BE2C (cell line): ENCODE measurements around the gene INSIG1.

Experiments
- DNase-seq: peaks from one replicate; pipeline ENCODE4 v3.0.0-alpha.2; 2020
- H3K27me3 ChIP-seq: fragments of 250-450 bp; sonication (Bioruptor Pico); 2 replicates; pipeline ENCODE4 v1.5.1; 2020; ENCODE audit warnings: mild to moderate bottlenecking
- H3K36me3 ChIP-seq: fragments of 250-450 bp; sonication (Bioruptor Pico); 2 replicates; pipeline ENCODE4 v1.5.1; 2020; ENCODE audit warnings: mild to moderate bottlenecking
- H3K4me1 ChIP-seq: fragments of 250-450 bp; sonication (Bioruptor Pico); 2 replicates; pipeline ENCODE4 v1.5.1; 2020
- H3K4me3 ChIP-seq: 2 replicates; pipeline ENCODE4 v1.5.1; 2011; ENCODE audit warnings: low read depth, low read length
- H3K9me3 ChIP-seq: fragments of 250-450 bp; sonication (Bioruptor Pico); 2 replicates; pipeline ENCODE4 v1.5.1; 2020
- TF ChIP-seq, protein P1 (sequence below): IDR thresholded peaks from 2 replicates; pipeline ENCODE4 v1.5.1; 2012; ENCODE audit warnings: mild to moderate bottlenecking, low read depth, low read length

Gene INSIG1

DNA sequence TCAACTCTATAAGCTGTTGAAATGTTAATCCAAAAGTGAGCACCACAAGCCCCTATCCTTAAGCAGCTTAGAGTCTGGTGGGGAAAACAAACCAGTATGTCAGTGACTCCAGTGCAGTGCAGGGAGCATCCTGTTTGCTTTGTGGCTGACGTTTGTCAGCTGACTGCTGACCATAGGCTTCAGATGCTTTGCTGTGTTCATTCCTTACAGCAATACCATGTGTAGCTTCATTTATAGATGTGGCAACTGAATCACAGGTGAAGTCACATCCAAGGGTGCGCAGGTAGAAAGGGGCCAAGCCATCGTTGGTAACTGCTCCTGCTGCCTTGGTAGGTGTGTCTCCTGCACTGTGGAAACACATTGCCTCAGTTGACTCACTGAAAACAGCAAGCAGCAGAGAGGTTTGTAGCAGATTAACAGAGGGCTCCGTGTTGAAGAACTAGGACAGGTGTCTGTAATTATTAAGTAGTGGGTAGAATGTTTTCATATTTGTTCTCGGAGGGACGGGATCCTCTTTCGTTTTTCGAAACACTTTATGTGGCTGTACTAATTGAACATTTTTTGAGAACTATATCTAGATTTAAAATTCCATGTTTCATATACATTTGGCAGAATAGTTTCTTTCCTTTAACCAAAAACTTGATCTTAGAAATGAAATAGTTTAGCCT is 2.0 kb downstream of the INSIG1 start:
- DNase-seq: no peak
- peaks cover 43% of the 10 kb centered on the region for H3K36me3 ChIP-seq
- peak overlapping the region; percentile 84 for H3K4me3 ChIP-seq
- H3K4me1 ChIP-seq: peaks cover 5% of the 10 kb centered on the region; the same call in 1 of the 2 replicates
- TF ChIP-seq, protein P1, sequence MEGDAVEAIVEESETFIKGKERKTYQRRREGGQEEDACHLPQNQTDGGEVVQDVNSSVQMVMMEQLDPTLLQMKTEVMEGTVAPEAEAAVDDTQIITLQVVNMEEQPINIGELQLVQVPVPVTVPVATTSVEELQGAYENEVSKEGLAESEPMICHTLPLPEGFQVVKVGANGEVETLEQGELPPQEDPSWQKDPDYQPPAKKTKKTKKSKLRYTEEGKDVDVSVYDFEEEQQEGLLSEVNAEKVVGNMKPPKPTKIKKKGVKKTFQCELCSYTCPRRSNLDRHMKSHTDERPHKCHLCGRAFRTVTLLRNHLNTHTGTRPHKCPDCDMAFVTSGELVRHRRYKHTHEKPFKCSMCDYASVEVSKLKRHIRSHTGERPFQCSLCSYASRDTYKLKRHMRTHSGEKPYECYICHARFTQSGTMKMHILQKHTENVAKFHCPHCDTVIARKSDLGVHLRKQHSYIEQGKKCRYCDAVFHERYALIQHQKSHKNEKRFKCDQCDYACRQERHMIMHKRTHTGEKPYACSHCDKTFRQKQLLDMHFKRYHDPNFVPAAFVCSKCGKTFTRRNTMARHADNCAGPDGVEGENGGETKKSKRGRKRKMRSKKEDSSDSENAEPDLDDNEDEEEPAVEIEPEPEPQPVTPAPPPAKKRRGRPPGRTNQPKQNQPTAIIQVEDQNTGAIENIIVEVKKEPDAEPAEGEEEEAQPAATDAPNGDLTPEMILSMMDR: no peak
- no peaks in the 10 kb centered on the region for H3K27me3 ChIP-seq
- no peaks in the 10 kb centered on the region for H3K9me3 ChIP-seq

DNA sequence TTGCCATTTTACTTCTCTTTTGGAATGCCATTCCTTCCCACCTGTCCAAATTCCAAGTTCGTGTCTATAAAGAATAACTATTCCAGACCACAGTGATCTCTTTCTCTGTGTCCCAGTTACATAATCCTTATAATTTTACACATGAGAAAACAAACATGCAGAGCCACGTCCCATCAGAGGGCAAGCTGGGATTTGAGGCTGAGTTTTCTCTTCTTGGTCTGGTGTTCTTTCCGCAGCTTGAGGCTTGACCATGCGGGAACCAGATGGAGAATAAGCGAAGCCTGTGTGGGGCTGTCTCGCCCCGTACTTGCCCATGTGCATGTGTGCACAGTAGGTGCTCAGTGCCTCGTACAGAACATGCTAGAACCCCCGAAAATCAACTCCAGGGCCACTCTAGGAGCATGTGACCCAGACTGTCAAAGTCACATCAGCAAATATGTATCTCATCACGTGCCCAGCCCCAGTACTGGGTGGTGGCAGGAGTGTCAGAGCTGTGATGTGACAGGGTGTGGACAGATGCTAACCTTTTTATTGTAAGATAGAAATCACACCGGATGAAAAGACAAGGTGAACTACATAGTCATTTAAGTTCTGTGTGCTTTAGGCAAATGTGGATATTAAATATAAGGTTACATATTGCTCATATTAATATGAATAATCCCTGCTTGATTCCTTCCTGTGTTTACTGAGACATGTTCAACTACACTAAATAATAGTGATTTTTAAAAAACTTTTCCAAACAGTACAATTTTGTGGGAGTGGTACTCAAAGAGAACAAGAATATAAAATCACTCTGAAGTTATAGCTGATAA is 3.2 kb downstream of the INSIG1 start:
- no peak for DNase-seq
- peaks cover 51% of the 10 kb centered on the region for H3K36me3 ChIP-seq

DNA sequence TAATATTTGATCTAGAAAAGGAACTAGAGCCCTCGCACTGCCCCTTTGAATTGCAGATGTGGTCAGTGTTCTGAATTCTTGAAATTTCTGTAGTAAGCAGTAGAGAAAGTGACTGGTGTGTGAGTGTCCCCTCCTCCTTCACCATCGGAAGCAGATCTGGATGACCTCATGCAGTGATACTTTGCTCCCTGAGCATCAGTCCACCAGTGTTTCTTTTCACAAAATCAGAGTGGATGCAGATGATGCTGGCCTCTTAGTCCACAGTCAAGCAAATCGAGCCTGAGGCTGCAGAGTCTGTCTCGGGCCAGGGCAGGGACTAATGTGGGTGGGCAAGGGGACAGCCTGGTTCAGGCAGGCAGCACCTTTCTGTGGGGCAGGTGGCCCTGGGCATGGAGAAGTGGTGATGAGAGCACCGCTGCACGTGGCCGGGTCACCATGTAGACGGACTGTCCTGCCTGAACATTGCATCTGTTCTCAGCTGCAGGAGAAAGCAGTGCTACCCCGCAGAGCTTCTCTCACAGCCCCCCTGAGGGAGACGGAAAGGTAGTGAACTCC is 5.4 kb downstream of the INSIG1 start:
- TF ChIP-seq, protein P1: no peak
- DNase-seq: no peak
- no peaks in the 10 kb centered on the region for H3K27me3 ChIP-seq
- H3K9me3 ChIP-seq: no peaks in the 10 kb centered on the region
- peaks cover 5% of the 10 kb centered on the region; the same call in 1 of the 2 replicates for H3K4me1 ChIP-seq
- peaks cover 70% of the 10 kb centered on the region for H3K36me3 ChIP-seq
- H3K4me3 ChIP-seq: no peak overlapping the region

More for the DNA sequence above, 3.2 kb downstream of the INSIG1 start:
- Histone ChIP-seq H3K27me3 (no peaks in the 10 kb centered on the region), H3K4me3 (peak overlapping the region; percentile 21), H3K9me3 (no peaks in the 10 kb centered on the region), H3K4me1 (peaks cover 5% of the 10 kb centered on the region; the same call in 1 of the 2 replicates)
- TF ChIP-seq, protein P1: no peak

DNA sequence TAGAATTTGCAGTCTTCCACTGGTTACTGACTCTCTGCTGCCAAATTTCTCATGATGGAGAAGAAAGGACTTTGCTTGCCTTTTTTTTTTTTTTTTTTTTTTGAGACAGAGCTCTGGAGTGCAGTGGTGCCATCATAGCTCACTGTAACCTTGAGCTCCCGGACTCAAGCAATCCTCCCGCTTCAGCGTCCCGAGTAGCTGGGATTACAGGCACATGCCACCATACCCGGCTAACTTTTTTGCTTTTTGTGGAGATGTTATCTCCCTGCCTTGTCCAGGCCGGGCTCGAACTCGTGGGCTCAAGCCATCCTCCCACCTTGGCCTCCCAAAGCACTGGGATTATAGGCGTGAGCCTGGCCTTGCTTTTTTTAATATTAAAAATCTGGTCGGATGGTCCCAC is 6.2 kb downstream of the INSIG1 start:
- Histone ChIP-seq H3K9me3 (no peaks in the 10 kb centered on the region), H3K4me3 (no peak overlapping the region), H3K4me1 (peaks cover 5% of the 10 kb centered on the region; the same call in 1 of the 2 replicates), H3K36me3 (peaks cover 76% of the 10 kb centered on the region), H3K27me3 (no peaks in the 10 kb centered on the region)
- TF ChIP-seq, protein P1: no peak
- no peak for DNase-seq

DNA sequence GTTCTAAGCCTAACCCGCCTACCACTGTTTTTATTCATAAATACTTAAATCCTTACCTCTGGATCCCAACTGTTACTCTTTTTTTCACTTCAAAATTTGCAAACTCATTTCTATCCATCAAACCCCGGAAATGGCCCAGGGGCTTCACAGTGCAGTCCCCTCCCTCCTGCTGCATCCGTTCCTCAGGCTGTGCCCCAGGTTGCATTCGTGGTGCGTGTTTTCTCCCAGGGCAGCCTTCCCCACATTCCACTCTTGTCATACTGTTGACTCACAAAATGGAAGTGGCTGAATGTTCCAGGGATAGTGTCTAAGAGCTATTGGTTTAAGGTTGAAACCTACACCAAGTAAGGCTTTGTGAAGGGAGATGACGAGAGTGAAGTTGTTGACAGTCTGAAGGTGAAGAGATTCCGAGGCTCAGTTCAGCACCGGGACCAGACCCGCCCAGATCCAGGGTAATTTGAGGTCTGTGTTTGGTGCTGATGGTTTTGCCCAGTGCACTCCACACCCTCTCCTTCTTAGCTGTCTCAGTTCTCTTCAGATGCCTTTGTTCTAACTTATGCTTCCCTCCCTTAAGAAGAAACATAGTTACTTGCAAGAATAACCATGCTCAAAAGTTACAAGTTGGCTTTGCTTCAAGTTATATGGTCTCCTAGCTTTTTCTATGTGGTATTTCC is 7.7 kb downstream of the INSIG1 start:
- no peaks in the 10 kb centered on the region for H3K4me1 ChIP-seq
- H3K36me3 ChIP-seq: peaks cover 84% of the 10 kb centered on the region
- no peaks in the 10 kb centered on the region for H3K27me3 ChIP-seq
- TF ChIP-seq, protein P1: no peak
- DNase-seq: no peak
- H3K9me3 ChIP-seq: no peaks in the 10 kb centered on the region
- H3K4me3 ChIP-seq: no peak overlapping the region
